Measurements from ENCODE around the gene MBIP.

The MBIP gene

DNA sequence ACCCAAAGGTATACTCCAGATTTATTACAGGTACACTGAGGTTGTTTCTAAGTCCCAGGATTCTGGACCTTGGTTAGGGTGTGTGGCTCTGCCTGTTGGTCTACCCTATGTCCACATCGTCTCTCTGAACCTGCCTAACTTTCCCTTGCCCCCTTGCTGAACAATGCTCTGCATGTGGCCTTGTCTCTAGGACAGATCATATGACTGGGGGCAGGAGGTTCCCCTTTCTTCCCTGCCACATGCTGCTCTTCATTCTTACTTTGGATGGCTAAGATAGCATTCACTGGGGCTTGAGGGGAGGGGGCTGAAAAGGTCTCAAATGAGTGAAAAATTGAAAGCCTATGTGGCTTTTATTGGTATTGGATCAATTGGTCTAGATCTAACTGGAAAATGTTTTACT, 49.2 kb downstream of the MBIP start:
- TF ChIP-seq CSDC2 (CRISPR knock-in tag; IDR thresholded peaks at IDR 0.05) (no peak), ZNF565 (CRISPR knock-in tag; conservative IDR thresholded peaks at IDR 0.05; ENCODE audit: low read depth) (no peak), SNAI2 (CRISPR knock-in tag; IDR thresholded peaks at IDR 0.05) (no peak), OSR1 (CRISPR knock-in tag; IDR thresholded peaks at IDR 0.05) (no peak), ESRRG (CRISPR knock-in tag; IDR thresholded peaks at IDR 0.05) (no peak), ZFP30 (CRISPR knock-in tag; IDR thresholded peaks at IDR 0.05) (no peak), ZNF8 (CRISPR knock-in tag; IDR thresholded peaks at IDR 0.05) (no peak), BACH2 (CRISPR knock-in tag; IDR thresholded peaks at IDR 0.05; ENCODE audit: borderline replicate concordance) (no peak), PPARA (CRISPR knock-in tag; IDR thresholded peaks at IDR 0.05; ENCODE audit: borderline replicate concordance) (no peak), ZNF70 (CRISPR knock-in tag; IDR thresholded peaks at IDR 0.05) (no peak), ARNTL (CRISPR knock-in tag; IDR thresholded peaks at IDR 0.05; ENCODE audit: borderline replicate concordance, low read depth) (no peak)
- TF ChIP-seq, protein P1, sequence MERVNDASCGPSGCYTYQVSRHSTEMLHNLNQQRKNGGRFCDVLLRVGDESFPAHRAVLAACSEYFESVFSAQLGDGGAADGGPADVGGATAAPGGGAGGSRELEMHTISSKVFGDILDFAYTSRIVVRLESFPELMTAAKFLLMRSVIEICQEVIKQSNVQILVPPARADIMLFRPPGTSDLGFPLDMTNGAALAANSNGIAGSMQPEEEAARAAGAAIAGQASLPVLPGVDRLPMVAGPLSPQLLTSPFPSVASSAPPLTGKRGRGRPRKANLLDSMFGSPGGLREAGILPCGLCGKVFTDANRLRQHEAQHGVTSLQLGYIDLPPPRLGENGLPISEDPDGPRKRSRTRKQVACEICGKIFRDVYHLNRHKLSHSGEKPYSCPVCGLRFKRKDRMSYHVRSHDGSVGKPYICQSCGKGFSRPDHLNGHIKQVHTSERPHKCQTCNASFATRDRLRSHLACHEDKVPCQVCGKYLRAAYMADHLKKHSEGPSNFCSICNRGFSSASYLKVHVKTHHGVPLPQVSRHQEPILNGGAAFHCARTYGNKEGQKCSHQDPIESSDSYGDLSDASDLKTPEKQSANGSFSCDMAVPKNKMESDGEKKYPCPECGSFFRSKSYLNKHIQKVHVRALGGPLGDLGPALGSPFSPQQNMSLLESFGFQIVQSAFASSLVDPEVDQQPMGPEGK (CRISPR knock-in tag; IDR thresholded peaks at IDR 0.05; ENCODE audit: borderline replicate concordance) = no peak
- TF ChIP-seq, protein P2, sequence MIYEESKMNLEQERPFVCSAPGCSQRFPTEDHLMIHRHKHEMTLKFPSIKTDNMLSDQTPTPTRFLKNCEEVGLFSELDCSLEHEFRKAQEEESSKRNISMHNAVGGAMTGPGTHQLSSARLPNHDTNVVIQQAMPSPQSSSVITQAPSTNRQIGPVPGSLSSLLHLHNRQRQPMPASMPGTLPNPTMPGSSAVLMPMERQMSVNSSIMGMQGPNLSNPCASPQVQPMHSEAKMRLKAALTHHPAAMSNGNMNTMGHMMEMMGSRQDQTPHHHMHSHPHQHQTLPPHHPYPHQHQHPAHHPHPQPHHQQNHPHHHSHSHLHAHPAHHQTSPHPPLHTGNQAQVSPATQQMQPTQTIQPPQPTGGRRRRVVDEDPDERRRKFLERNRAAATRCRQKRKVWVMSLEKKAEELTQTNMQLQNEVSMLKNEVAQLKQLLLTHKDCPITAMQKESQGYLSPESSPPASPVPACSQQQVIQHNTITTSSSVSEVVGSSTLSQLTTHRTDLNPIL (CRISPR knock-in tag; IDR thresholded peaks at IDR 0.05; ENCODE audit: low read depth) = no peak
- TF ChIP-seq, protein P3, sequence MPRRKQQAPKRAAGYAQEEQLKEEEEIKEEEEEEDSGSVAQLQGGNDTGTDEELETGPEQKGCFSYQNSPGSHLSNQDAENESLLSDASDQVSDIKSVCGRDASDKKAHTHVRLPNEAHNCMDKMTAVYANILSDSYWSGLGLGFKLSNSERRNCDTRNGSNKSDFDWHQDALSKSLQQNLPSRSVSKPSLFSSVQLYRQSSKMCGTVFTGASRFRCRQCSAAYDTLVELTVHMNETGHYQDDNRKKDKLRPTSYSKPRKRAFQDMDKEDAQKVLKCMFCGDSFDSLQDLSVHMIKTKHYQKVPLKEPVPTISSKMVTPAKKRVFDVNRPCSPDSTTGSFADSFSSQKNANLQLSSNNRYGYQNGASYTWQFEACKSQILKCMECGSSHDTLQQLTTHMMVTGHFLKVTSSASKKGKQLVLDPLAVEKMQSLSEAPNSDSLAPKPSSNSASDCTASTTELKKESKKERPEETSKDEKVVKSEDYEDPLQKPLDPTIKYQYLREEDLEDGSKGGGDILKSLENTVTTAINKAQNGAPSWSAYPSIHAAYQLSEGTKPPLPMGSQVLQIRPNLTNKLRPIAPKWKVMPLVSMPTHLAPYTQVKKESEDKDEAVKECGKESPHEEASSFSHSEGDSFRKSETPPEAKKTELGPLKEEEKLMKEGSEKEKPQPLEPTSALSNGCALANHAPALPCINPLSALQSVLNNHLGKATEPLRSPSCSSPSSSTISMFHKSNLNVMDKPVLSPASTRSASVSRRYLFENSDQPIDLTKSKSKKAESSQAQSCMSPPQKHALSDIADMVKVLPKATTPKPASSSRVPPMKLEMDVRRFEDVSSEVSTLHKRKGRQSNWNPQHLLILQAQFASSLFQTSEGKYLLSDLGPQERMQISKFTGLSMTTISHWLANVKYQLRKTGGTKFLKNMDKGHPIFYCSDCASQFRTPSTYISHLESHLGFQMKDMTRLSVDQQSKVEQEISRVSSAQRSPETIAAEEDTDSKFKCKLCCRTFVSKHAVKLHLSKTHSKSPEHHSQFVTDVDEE (CRISPR knock-in tag; IDR thresholded peaks at IDR 0.05) = no peak
- TF ChIP-seq, protein P4, sequence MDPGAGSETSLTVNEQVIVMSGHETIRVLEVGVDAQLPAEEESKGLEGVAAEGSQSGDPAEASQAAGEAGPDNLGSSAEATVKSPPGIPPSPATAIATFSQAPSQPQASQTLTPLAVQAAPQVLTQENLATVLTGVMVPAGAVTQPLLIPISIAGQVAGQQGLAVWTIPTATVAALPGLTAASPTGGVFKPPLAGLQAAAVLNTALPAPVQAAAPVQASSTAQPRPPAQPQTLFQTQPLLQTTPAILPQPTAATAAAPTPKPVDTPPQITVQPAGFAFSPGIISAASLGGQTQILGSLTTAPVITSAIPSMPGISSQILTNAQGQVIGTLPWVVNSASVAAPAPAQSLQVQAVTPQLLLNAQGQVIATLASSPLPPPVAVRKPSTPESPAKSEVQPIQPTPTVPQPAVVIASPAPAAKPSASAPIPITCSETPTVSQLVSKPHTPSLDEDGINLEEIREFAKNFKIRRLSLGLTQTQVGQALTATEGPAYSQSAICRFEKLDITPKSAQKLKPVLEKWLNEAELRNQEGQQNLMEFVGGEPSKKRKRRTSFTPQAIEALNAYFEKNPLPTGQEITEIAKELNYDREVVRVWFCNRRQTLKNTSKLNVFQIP (CRISPR knock-in tag; IDR thresholded peaks at IDR 0.05; ENCODE audit: borderline replicate concordance, low read depth) = no peak
- ATAC-seq = no peak

DNA sequence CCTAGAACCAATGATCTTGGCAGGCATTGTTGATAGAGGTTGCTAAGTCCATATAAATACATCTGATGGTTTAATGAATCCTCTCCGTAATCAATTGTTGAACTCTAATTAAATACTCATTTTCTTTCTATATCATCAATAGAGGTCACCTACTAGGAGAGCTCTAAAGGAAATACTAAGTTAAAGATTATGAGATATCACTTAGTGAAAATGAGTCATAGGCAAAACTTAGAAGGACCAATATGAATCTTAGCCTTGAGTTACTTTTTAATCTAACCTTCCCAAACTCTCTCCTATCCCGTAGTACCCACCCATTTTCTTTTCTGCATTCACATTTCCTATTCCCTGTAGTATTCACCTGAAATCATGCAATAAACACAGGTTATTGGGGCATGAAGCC, 50.2 kb downstream of the MBIP start:
- ATAC-seq = no peak

DNA sequence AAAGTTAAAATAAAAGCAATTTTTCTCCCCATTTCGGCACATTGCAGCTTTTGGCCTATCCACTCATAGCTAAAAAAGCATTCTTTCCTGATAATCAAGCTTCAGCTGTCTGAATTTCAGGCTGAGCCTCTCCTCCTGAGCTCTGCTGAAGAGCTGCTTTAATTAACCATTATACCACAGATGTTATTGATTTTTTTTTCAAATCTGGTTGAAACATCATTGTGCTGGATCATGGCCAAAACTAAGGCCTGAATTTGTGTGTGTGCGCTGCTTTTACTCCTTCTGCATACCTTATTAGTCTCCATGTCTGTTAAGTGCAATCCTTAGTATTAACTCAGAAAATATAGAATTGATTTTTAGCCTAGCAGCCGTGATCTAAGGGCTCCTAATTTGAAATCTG, 52.3 kb downstream of the MBIP start:
- TF ChIP-seq, protein P2 (CRISPR knock-in tag; IDR thresholded peaks at IDR 0.05; ENCODE audit: low read depth) = no peak
- TF ChIP-seq, protein P5, sequence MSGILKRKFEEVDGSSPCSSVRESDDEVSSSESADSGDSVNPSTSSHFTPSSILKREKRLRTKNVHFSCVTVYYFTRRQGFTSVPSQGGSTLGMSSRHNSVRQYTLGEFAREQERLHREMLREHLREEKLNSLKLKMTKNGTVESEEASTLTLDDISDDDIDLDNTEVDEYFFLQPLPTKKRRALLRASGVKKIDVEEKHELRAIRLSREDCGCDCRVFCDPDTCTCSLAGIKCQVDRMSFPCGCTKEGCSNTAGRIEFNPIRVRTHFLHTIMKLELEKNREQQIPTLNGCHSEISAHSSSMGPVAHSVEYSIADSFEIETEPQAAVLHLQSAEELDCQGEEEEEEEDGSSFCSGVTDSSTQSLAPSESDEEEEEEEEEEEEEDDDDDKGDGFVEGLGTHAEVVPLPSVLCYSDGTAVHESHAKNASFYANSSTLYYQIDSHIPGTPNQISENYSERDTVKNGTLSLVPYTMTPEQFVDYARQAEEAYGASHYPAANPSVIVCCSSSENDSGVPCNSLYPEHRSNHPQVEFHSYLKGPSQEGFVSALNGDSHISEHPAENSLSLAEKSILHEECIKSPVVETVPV (CRISPR knock-in tag; IDR thresholded peaks at IDR 0.05) = no peak
- TF ChIP-seq, protein P4 (CRISPR knock-in tag; IDR thresholded peaks at IDR 0.05; ENCODE audit: borderline replicate concordance, low read depth) = no peak
- TF ChIP-seq ISL1 (CRISPR knock-in tag; IDR thresholded peaks at IDR 0.05) = no peak
- no peak for TF ChIP-seq ZC3H10 (CRISPR knock-in tag; IDR thresholded peaks at IDR 0.05)
- no peak for TF ChIP-seq BACH2 (CRISPR knock-in tag; IDR thresholded peaks at IDR 0.05; ENCODE audit: borderline replicate concordance)
- no peak for TF ChIP-seq ESRRG (CRISPR knock-in tag; IDR thresholded peaks at IDR 0.05)
- TF ChIP-seq CSDC2 (CRISPR knock-in tag; IDR thresholded peaks at IDR 0.05) = no peak
- TF ChIP-seq TOX (CRISPR knock-in tag; IDR thresholded peaks at IDR 0.05; ENCODE audit: borderline replicate concordance) = no peak
- no peak for ATAC-seq

More for the DNA sequence above, 50.2 kb downstream of the MBIP start:
- TF ChIP-seq, protein P1 (CRISPR knock-in tag; IDR thresholded peaks at IDR 0.05; ENCODE audit: borderline replicate concordance) = no peak
- TF ChIP-seq OSR1 (CRISPR knock-in tag; IDR thresholded peaks at IDR 0.05) (no peak), PPARA (CRISPR knock-in tag; IDR thresholded peaks at IDR 0.05; ENCODE audit: borderline replicate concordance) (no peak)
